Left cardiac atrium (tissue), 4 donors: ENCODE measurements around the gene NCOA3. TPM values are rescaled to one million over a fixed set of nuclear protein-coding genes. Genes with fewer than 3 reads are reported as not detected.

Source experiments
- ATAC-seq, 2 donors: fragments of 200-7000 bp; cut with Tn5 transposase; one replicate each; pipeline ENCODE4 v1.9.1; 2020; ENCODE audit warnings: mild to moderate bottlenecking in 2 of 2, moderate library complexity in 2 of 2
- DNase-seq: peaks from one replicate; pipeline ENCODE4 v3.0.0-alpha.2; 2020
- intact Hi-C, 2 donors: fragments of 100-400 bp; cut with DNase I; formaldehyde crosslinking; loops; one replicate each; pipeline versions ENCODE4 v1.14.1 to v1.15.1; 2022 to 2023
- total RNA-seq, 2 donors: library from RNA; stranded (reverse); fragmentation: NEBNext Ultra II Directional; extraction: Animal tissue kit (Norgen Biotek cat#: 25700); gene quantifications; one replicate each; pipeline ENCODE4 v1.2.1, GENCODE V29; 2021
- donor health status: DM: no; HTN: yes; CAD: no.
- donor health status: DM: no; HTN: yes; CAD: no; lungs with severe emphysema.
- donor health status: DM: yes; HTN: yes; CAD: no.
- donor health status: Dilated cardiomyopathy.

Gene NCOA3
- total RNA-seq, 2 donors from 2014 or later: 18.6 to 25.2 TPM

DNA sequence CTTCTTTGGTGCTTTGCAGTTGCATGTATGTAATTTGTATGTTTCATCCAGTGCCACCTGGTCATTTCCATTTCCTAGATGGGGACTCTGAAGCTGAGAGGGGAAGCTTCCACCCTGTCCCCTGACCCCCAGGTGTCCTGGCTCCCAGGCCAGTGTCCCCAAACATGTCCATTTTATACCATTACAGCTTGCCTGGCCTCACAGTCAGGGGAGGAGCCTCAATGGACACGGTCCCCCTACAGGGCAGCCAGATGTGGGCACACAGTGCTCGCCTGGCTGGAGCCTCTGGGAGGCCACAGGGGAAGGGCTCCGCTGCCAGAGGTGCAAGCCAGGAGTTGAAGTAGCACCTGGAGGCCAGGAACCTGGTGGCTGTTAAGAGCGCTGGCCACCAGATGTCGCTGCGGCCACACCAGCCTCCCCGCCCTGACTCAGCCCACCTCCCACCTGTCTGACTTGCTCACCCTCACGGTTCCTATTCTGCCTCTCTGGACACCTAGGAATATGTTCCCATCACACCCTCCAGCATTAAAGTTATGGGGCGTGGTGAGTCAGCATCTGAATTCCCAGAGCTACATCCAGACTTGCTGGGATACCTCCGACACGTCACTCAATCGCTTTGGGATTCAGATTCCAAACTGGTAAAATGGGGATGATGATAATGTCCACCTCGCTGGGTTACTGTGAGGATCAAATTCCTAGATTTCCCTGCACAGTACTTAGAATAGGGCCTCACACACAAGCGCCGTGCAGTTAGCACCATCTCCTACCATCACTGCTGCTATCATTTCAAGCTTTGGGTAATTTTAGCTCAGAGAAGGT lies 176.2 kb downstream of the NCOA3 start:
- intact Hi-C loops: loop anchor here (5.0 to 10.0 kb wide), 2 partner anchors 97 to 944 kb away; no protein-coding TSS in a partner anchor
- ATAC-seq: peak in 1 of 2 donors; percentile 24
- peak; percentile 42 for DNase-seq

- DNase-seq (no peak), ATAC-seq (no peak)
- intact Hi-C loops: loop anchor here (5.0 to 10.0 kb wide), 2 partner anchors 96 to 944 kb away; no protein-coding TSS in a partner anchor
These were observed 176.8 kb downstream of the NCOA3 start for GRCh38 chr20:47678536-47678935.

DNA sequence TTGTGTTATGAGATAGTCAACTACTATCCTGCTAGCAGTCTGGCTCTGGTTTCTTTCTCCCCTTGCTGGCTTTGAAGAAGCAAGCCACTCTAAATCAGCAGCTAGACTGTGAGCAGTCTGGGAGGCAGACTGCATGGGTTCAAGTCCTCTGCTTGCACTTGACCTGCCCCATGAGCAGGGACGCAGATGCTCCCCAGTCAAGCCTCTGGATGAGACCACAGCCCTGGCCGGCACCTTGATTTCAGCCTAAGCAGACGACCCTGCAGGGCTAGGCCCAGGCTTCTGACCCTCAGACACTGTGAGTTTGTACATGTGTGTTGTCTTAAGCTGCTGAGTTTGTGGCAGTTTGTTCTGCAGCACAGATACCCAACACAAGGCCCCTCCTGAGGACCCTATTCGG lies 177.8 kb downstream of the NCOA3 start:
- intact Hi-C loops: loop anchor here (5.0 to 10.0 kb wide), 2 partner anchors 95 to 943 kb away; no protein-coding TSS in a partner anchor
- ATAC-seq: no peak

GRCh38 chr20:47680804-47681529 lies 179.3 kb downstream of the NCOA3 start:
- ATAC-seq (no peak), DNase-seq (no peak)
- intact Hi-C loops: loop anchor here in 1 of 2 donors (5.0 kb wide), 1 partner anchor 101 kb away; no protein-coding TSS in a partner anchor

More for the DNA sequence above, 177.8 kb downstream of the NCOA3 start:
- DNase-seq: no peak

DNA sequence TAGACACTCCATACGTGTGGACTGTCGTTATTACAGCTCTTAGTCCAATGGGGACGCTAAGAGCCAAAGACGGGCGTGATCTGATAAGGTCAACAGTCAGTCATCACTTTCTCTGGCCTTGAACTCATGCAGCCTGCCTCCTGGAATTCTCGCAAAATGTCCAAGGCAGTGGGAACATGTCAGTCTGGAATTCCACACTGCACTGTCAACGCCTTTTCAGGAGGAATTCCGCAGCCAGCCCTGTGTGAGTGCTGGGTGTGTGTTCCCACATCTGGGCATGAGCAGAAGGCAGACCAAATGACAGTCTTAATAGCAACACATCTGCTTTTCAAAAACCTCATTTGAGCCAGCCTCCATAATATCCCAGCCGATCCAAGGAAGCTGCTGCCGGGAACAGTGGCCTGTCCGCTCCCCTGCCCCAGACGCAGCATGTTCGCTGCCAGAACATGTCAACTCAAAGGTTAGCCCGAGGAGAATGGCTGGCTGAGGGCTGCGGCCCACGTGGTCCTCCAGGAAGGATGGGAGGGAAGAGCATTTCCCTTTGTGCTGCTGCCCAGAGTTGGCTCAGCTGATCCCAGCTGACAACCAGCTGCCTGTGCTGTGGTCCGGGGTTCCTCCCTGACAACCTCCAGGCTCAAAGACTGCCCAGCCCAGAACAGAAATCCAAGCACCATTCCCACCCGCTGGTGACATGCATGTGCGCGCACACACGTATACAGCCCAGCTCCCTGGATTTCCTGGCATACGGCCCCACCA lies 180.5 kb downstream of the NCOA3 start:
- DNase-seq: peak; percentile 84
- intact Hi-C loops: loop anchor here in 1 of 2 donors (5.0 kb wide), 1 partner anchor 100 kb away; no protein-coding TSS in a partner anchor
- ATAC-seq: peak; percentile 84 to 89

- ATAC-seq: no peak
- no peak for DNase-seq
- intact Hi-C loops: loop anchor here in 1 of 2 donors (5.0 kb wide), 1 partner anchor 99 kb away; no protein-coding TSS in a partner anchor
These were observed 181.2 kb downstream of the NCOA3 start for GRCh38 chr20:47682916-47683315.

GRCh38 chr20:47684306-47685080 lies 182.8 kb downstream of the NCOA3 start:
- no peak for ATAC-seq
- DNase-seq: no peak
- intact Hi-C loops: loop anchor here in 1 of 2 donors (5.0 kb wide), 1 partner anchor 98 kb away; no protein-coding TSS in a partner anchor

GRCh38 chr20:47686545-47686944 lies 184.9 kb downstream of the NCOA3 start:
- intact Hi-C loops: no loop called here
- ATAC-seq: no peak
- no peak for DNase-seq

DNA sequence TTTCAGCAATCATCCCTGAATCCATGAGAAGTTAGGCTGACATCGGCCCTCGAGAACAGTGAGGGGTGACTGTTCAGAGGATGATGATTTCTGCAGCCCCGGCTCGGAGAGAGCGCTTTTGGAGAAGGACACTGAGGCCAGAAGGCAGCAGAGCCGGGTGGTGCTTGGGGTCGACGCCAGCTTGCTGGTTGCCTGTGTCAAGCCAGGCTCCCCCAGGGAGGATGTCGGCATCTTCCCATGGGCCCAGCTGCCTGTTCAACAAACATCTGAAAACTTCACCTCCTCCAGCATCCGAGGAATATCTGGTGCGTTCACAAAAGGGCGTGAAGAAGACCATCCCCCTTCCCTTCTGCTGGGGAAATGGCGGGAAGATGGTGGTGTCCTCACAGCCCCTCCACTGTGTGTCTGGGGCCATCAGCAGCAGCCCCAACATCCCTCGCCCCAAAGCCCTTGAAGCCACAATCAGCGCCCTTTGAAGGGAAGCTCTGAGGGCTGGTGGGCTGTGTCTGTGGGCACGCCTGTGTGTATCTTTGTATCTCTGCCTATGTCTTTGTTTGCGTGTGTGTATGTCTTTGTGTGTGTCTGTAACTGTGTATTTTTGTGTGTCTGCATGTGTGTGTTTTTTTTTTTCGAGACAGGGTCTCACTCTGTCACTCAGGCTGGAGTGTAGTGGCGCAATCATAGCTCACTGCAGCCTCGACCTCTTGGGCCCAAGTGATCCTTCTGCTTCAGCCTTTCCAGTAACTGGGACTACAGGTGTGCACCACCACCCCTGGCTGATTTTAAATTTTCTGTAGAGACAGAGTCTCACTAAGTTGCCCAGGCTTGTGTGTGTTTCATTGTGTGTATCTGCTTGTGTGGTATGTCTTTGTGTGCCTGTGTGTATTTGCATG lies 185.7 kb downstream of the NCOA3 start:
- DNase-seq: no peak
- intact Hi-C loops: no loop called here

DNA sequence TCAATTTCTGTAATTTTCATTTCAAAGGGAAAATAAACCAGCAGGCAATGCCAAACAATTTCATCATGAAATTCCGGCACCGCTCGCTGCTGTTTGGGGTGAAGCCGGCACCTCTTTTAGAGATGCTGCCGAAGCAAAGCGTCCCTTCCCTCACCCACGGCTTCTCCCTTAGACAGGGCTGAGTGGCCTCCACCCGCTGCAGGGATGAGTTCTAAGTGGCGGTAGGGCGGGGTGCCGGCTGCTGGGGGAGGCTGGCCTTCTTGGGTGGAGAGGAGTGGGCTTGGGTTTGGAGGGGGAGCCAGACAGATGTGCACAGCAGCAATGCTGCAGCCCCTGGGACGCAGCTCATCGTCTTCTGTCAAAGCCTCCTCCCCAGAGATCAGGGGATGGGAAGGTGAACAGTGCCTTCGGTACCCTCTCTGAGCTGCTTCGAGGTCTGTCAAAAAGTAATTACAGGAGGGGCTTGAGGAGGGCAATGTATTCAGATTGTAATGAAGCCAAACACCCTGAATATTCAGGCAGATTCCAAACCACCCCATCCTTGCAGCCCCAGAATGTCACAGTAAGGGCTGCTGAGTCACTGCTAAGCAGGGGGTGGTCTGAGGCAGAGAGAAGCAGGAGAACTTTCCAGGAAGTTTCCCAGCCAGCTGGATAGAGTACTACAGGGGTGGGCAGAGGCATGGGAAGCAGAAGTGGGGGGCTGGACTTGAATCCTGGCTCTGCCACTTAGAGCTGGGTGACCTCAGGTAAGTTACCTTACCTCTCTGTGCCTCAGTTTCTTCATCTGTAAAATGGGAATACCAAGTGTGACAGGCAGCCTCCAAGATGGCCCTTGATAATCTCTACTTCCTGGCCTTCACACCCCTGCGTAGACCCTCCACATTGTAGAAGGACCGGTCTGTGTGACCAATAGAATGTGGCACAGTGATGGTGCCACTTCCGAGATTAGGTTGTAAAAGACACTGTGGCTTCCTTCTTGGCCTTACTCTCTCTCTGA lies 187.0 kb downstream of the NCOA3 start:
- ATAC-seq: no peak
- intact Hi-C loops: no loop called here
- DNase-seq: no peak

More for the DNA sequence above, 185.7 kb downstream of the NCOA3 start:
- ATAC-seq: no peak

GRCh38 chr20:47689731-47690130 lies 188.0 kb downstream of the NCOA3 start:
- no peak for ATAC-seq
- intact Hi-C loops: no loop called here
- no peak for DNase-seq

- intact Hi-C loops: no loop called here
- ATAC-seq (no peak), DNase-seq (no peak)
These were observed 189.9 kb downstream of the NCOA3 start for GRCh38 chr20:47691625-47692024.

DNA sequence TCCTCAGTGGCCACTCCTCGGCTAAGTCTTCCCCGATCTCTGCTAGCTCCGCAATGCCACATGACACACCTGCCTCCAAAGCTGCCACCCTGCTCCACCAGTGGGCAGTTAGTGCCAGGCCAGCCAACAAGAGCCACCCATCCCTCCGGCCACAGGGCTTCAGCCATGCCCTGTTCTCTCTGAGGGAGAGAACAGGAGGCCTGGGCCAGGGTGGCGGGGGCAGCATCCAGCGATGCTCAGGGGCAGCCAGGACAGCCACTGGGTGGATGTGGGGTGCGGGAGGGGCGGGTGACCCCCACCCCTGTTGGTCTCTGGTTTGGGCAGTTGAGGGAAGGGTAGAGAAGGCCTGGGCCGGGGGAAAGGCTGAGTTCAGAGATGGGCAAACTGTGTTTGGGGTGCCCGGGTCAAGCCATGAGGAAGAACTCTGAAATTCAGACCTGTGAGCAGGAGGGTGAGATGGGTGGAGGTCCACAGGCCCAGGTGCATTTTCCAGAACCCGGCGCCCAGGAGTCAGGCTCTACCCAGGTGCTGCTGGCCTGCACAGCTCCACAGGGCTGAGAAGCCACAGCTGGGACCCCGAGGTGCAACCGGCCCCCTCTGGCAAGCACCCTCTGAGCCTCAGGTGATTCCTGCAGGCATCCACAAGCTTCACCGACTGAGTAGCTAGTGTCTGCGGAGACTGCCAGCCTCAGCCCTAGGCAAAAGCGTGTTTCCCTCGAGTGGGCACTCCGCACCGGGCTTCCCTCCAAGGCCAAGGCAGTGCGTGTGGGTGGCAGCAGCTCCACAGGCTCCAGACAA lies 192.5 kb downstream of the NCOA3 start:
- DNase-seq: no peak
- no peak for ATAC-seq
- intact Hi-C loops: no loop called here

GRCh38 chr20:47696856-47697255 lies 195.2 kb downstream of the NCOA3 start:
- intact Hi-C loops: no loop called here
- no peak for DNase-seq
- no peak for ATAC-seq

DNA sequence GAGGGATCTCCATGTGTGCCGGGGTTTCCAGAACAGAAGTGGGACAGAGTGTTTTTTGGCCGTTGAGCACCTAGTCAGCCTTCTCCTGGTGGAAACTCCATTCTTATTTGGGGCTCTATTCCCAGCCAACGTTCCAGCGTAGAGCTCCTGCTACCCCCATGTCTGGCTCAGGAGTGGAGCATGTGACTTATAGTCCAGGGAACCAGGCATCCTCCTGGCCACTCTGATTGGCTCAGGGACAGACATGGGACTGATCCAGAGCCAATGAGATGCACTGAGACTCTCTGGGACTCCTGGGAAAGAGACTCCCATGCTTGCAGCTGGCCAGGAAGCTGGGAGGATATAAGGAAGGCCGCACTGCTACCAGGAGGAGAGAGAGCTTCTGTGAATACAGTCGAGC lies 196.5 kb downstream of the NCOA3 start:
- no peak for ATAC-seq
- intact Hi-C loops: no loop called here
- no peak for DNase-seq
